Thyroid gland (tissue), 4 donors: ENCODE measurements around the gene CX3CL1. TPM values are rescaled to one million over a fixed set of nuclear protein-coding genes. Genes with fewer than 3 reads are reported as not detected.

Source experiments
- DNase-seq, 2 donors: peaks; one replicate each; pipeline ENCODE4 v3.0.0-alpha.2; 2019
- H3K27ac ChIP-seq, 3 donors: fragments of 200-600 bp; sonication (generic); 1 replicate in 2 of 3; 2 replicates in 1 of 3; pipeline ENCODE4 v1.5.1; 2016 to 2019; ENCODE audit warnings: mild to moderate bottlenecking in 1 of 3, moderate library complexity in 1 of 3
- H3K27me3 ChIP-seq: fragments of 200-600 bp; sonication (generic); one replicate; pipeline ENCODE4 v1.5.1; 2019
- H3K36me3 ChIP-seq, 2 donors: fragments of 200-600 bp; sonication (generic); one replicate each; pipeline ENCODE4 v1.5.1; 2016 to 2019
- H3K4me1 ChIP-seq, 2 donors: fragments of 200-600 bp; sonication (generic); one replicate each; pipeline ENCODE4 v1.5.1; 2017 to 2019
- H3K4me3 ChIP-seq, 3 donors: fragments of 200-600 bp; sonication (generic); replicated peaks in 1 of 3; 1 replicate in 2 of 3; 2 replicates in 1 of 3; pipeline ENCODE4 v1.5.1; 2016; ENCODE audit warnings: mild to moderate bottlenecking in 1 of 3
- H3K9me3 ChIP-seq: fragments of 200-600 bp; sonication (generic); one replicate; pipeline ENCODE4 v1.5.1; 2017
- CTCF ChIP-seq, 6 experiments: fragments of 200-600 bp in 3 of 6; fragments of 450-650 bp in 3 of 6; sonication (generic) in 3 of 6; IDR thresholded peaks; one replicate each; pipeline ENCODE4 v1.5.1; 2016 to 2019; ENCODE audit warnings: antibody characterized with exemption in 6 of 6, mild to moderate bottlenecking in 2 of 6, inconsistent platforms in 1 of 6, moderate library complexity in 1 of 6
- POLR2A ChIP-seq, 2 donors: fragments of 450-650 bp; IDR thresholded peaks; one replicate each; pipeline ENCODE4 v1.6.1; 2017; ENCODE audit warnings: antibody characterized with exemption in 2 of 2, mild to moderate bottlenecking in 2 of 2, moderate library complexity in 1 of 2
- WGBS, 2 donors: methylation state at CpG; one replicate each; pipeline ENCODE4 v1.1.5; 2017; 5-methylcytosine and 5-hydroxymethylcytosine counted together
- intact Hi-C: fragments of 100-400 bp; cut with DNase I; formaldehyde crosslinking; loops from one replicate; pipeline ENCODE4 v1.15.1; 2023
- total RNA-seq, 4 donors: library from RNA; depleted of rRNA; stranded (reverse); fragments of >200 nt; gene quantifications; one replicate each; pipeline ENCODE4 v1.2.3, GENCODE V29; 2016

The CX3CL1 gene
- total RNA-seq, 4 donors from 2014 or later, result 3.3 to 12.6 (median 10.9) TPM

GRCh38 chr16:57383276-57384247, 11.3 kb downstream of the CX3CL1 start:
- Histone ChIP-seq H3K9me3 (no peaks in the 10 kb centered on the region), H3K27ac (no peak overlapping the region), H3K36me3 (peaks cover 0 to 7% of the 10 kb centered on the region in 2 donors), H3K27me3 (no peaks in the 10 kb centered on the region), H3K4me3 (no peak overlapping the region), H3K4me1 (peaks cover 0 to 22% of the 10 kb centered on the region in 2 donors)
- TF ChIP-seq POLR2A (IDR thresholded peaks at IDR 0.05) (no peak), CTCF (IDR thresholded peaks at IDR 0.05) (no peak)
- intact Hi-C loops, result no loop called here
- DNase-seq, result no peak
- 84 to 91% methylated on average over 5 to 6 of the region's 8 CpGs for WGBS, 2 donors

GRCh38 chr16:57384248-57385070, 12.2 kb downstream of the CX3CL1 start:
- WGBS, 2 donors, result 68 to 70% methylated on average over 7 of the region's 11 CpGs

GRCh38 chr16:57385083-57385482, 12.8 kb downstream of the CX3CL1 start:
- Histone ChIP-seq H3K27ac (no peak overlapping the region), H3K4me1 (peaks cover 0 to 22% of the 10 kb centered on the region in 2 donors), H3K36me3 (peaks cover 0 to 7% of the 10 kb centered on the region in 2 donors), H3K27me3 (no peaks in the 10 kb centered on the region), H3K9me3 (no peaks in the 10 kb centered on the region), H3K4me3 (no peak overlapping the region)
- no peak for DNase-seq
- intact Hi-C loops, result no loop called here
- TF ChIP-seq POLR2A (IDR thresholded peaks at IDR 0.05) (no peak), CTCF (IDR thresholded peaks at IDR 0.05) (no peak)
- WGBS, 2 donors, result 74 to 76% methylated on average over 5 of the region's 5 CpGs

More at GRCh38 chr16:57384248-57385070, 12.2 kb downstream of the CX3CL1 start:
- no peaks in the 10 kb centered on the region for H3K27me3 ChIP-seq
- no peak for TF ChIP-seq POLR2A (IDR thresholded peaks at IDR 0.05)
- TF ChIP-seq CTCF (IDR thresholded peaks at IDR 0.05), result no peak
- no peak overlapping the region for H3K27ac ChIP-seq
- DNase-seq, result no peak
- peaks cover 0 to 7% of the 10 kb centered on the region in 2 donors for H3K36me3 ChIP-seq
- intact Hi-C loops, result no loop called here
- no peaks in the 10 kb centered on the region for H3K9me3 ChIP-seq
- H3K4me3 ChIP-seq, result no peak overlapping the region
- H3K4me1 ChIP-seq, result peaks cover 0 to 22% of the 10 kb centered on the region in 2 donors

GRCh38 chr16:57386381-57386951, 14.2 kb downstream of the CX3CL1 start:
- TF ChIP-seq CTCF (IDR thresholded peaks at IDR 0.05), result no peak
- no peak for TF ChIP-seq POLR2A (IDR thresholded peaks at IDR 0.05)
- H3K4me1 ChIP-seq, result peaks cover 0 to 16% of the 10 kb centered on the region in 2 donors
- H3K27me3 ChIP-seq, result no peaks in the 10 kb centered on the region
- no peaks in the 10 kb centered on the region for H3K9me3 ChIP-seq
- peaks cover 0 to 7% of the 10 kb centered on the region in 2 donors for H3K36me3 ChIP-seq
- no peak overlapping the region for H3K4me3 ChIP-seq
- no peak overlapping the region for H3K27ac ChIP-seq
- DNase-seq, result no peak
- 66 to 81% methylated on average over 5 of the region's 5 CpGs for WGBS, 2 donors
- intact Hi-C loops, result no loop called here
